Skeletal muscle tissue (tissue), 4 donors: ENCODE results near the gene CPB1. TPM values are rescaled to one million over a fixed set of nuclear protein-coding genes. Genes with fewer than 3 reads are reported as not detected.

Experiments used
- H3K27ac ChIP-seq: one replicate; pipeline ENCODE4 v1.7.0; 2013; ENCODE audit warnings: mild to moderate bottlenecking, low read depth, low read length, inconsistent platforms
- H3K27me3 ChIP-seq, 3 donors: one replicate each; pipeline ENCODE4 v1.7.0; 2013; ENCODE audit warnings: low read length in 3 of 3; ENCODE audit not compliant: control insufficient read depth in 3 of 3, insufficient read depth in 3 of 3
- H3K36me3 ChIP-seq, 3 donors: one replicate each; pipeline ENCODE4 v1.7.0; 2013; ENCODE audit warnings: low read length in 3 of 3; ENCODE audit not compliant: control insufficient read depth in 3 of 3, insufficient read depth in 3 of 3
- H3K4me1 ChIP-seq, 3 donors: one replicate each; pipeline ENCODE4 v1.7.0; 2013; ENCODE audit warnings: low read length in 3 of 3, mild to moderate bottlenecking in 3 of 3; ENCODE audit not compliant: control insufficient read depth in 3 of 3, insufficient read depth in 3 of 3
- H3K4me3 ChIP-seq, 3 donors: one replicate each; pipeline ENCODE4 v1.7.0; 2013; ENCODE audit warnings: low read length in 3 of 3
- H3K9ac ChIP-seq, 3 donors: one replicate each; pipeline ENCODE4 v1.7.0; 2013; ENCODE audit warnings: low read length in 3 of 3, mild to moderate bottlenecking in 3 of 3, moderate library complexity in 2 of 3, low read depth in 1 of 3
- H3K9me3 ChIP-seq, 3 donors: one replicate each; pipeline ENCODE4 v1.7.0; 2013; ENCODE audit warnings: low read length in 3 of 3; ENCODE audit not compliant: control insufficient read depth in 3 of 3
- total RNA-seq: library from RNA; depleted of rRNA; stranded (reverse); fragments of >200 nt; gene quantifications from one replicate; pipeline ENCODE4 v1.2.3, GENCODE V29; 2014
- donor health status: Osteomylitis.

The CPB1 gene
- total RNA-seq, 1 donor from 2014 or later = 2.1 TPM

GRCh38 chr3:148828136-148828690, 602 bp downstream of the CPB1 start:
- no peak overlapping the region for H3K27ac ChIP-seq
- no peaks in the 10 kb centered on the region for H3K9me3 ChIP-seq
- H3K27me3 ChIP-seq = no peaks in the 10 kb centered on the region
- no peaks in the 10 kb centered on the region for H3K4me1 ChIP-seq
- no peaks in the 10 kb centered on the region for H3K36me3 ChIP-seq
- H3K4me3 ChIP-seq = no peak overlapping the region
- H3K9ac ChIP-seq = no peak overlapping the region

- Histone ChIP-seq H3K4me3 (no peak overlapping the region), H3K9me3 (no peaks in the 10 kb centered on the region), H3K27ac (no peak overlapping the region), H3K4me1 (no peaks in the 10 kb centered on the region), H3K36me3 (no peaks in the 10 kb centered on the region), H3K27me3 (no peaks in the 10 kb centered on the region), H3K9ac (no peak overlapping the region)
These were observed 2.3 kb downstream of the CPB1 start for GRCh38 chr3:148829926-148830325.

GRCh38 chr3:148833223-148833622, 5.6 kb downstream of the CPB1 start:
- Histone ChIP-seq H3K4me3 (no peak overlapping the region), H3K27ac (no peak overlapping the region), H3K9me3 (no peaks in the 10 kb centered on the region), H3K36me3 (no peaks in the 10 kb centered on the region), H3K4me1 (no peaks in the 10 kb centered on the region), H3K27me3 (no peaks in the 10 kb centered on the region), H3K9ac (no peak overlapping the region)

DNA sequence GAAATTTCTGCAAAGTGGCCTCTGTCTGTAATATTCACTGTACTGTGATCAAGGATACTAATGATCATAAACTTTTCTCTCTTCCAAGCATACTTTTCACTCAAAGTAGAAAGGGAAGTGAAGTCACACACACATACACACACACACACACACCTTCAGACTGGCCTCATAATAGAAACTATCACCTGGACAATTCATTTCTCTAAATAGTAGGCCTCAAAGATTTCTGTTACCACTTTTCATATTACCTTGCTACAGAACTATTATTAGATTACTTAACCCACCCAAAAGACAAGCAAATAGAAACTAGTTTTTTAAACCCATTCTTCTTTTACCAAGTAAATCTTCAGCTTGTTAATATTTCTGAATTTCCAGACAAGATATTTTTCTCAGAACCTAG, 12.2 kb downstream of the CPB1 start:
- Histone ChIP-seq H3K4me3 (no peak overlapping the region), H3K9ac (no peak overlapping the region), H3K9me3 (no peaks in the 10 kb centered on the region), H3K27ac (no peak overlapping the region), H3K36me3 (no peaks in the 10 kb centered on the region), H3K27me3 (no peaks in the 10 kb centered on the region), H3K4me1 (no peaks in the 10 kb centered on the region)

GRCh38 chr3:148840451-148840850, 12.8 kb downstream of the CPB1 start:
- H3K4me1 ChIP-seq = no peaks in the 10 kb centered on the region
- no peak overlapping the region for H3K4me3 ChIP-seq
- no peaks in the 10 kb centered on the region for H3K27me3 ChIP-seq
- no peak overlapping the region for H3K27ac ChIP-seq
- H3K9me3 ChIP-seq = no peaks in the 10 kb centered on the region
- no peak overlapping the region for H3K9ac ChIP-seq
- no peaks in the 10 kb centered on the region for H3K36me3 ChIP-seq

DNA sequence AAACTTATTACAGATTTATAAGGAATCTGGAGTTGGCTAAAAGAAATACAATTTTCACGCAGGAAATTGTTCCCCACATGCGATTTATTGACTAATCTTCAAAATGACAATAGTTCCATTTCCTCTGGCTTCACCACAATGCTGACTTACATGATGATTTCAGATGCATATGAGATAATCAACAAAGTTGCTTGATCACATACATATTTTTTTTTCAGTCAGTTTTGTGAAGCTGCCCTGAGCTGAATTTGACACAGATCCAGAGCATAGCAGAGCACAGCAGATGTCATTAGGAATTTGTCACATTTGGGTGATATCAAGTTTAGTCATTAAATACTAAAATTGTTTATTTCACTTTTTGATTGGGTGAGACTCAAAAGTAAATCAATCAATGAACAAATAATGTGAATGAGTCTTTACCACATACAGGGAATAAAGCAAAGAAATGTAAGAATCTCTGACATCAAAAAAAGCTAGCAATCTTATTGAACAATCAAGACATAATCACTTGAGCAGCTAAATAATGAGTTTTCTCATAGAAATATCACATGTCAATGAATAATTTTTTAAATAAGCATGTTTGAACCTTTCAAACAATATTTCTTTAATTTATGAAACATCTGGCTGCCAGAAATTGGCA, 18.3 kb downstream of the CPB1 start:
- H3K9ac ChIP-seq = no peak overlapping the region
- no peaks in the 10 kb centered on the region for H3K27me3 ChIP-seq
- no peaks in the 10 kb centered on the region for H3K9me3 ChIP-seq
- H3K27ac ChIP-seq = no peak overlapping the region
- H3K36me3 ChIP-seq = no peaks in the 10 kb centered on the region
- H3K4me3 ChIP-seq = no peak overlapping the region
- no peaks in the 10 kb centered on the region for H3K4me1 ChIP-seq

DNA sequence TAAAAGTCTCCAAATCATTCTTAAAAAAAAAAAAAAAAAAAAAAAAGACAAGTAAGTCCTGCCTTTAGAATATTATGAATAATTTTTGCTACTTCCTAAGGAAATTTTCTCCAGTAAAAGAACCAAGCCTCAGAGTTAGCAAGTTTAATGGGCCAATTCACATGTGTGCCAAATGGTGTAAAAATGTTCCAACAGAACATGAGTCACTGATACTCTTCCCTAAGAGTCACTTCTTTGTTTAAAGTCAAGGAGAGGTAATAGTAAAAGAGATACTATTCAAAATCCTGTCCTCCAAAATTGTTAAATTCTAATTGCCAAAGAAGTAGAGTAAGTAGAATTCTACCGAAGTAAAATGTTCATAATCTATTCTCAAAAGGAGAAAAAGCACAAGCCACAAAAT, 19.7 kb downstream of the CPB1 start:
- Histone ChIP-seq H3K4me3 (no peak overlapping the region), H3K27me3 (no peaks in the 10 kb centered on the region), H3K9me3 (no peaks in the 10 kb centered on the region), H3K36me3 (no peaks in the 10 kb centered on the region), H3K9ac (no peak overlapping the region), H3K27ac (no peak overlapping the region), H3K4me1 (no peaks in the 10 kb centered on the region)

DNA sequence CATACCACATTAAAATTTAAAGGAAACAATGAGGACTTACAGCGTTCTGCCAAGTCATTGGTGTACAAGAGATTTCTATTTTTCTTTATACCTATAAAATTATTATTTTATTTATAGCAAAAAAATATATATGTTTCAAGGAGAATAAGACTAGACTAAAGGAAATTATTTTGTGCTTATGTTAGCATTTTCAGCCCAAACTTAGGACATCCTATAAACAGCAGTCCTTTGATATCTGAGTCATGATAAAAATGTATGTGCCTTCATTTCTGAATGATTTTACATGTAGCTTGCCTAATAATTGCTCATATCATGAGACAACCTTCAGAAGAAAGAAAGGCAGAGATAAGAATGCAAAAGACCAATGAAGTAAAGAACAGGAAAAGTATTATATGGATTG, 20.8 kb downstream of the CPB1 start:
- H3K36me3 ChIP-seq = no peaks in the 10 kb centered on the region

GRCh38 chr3:148852271-148852992, 24.8 kb downstream of the CPB1 start:
- H3K4me3 ChIP-seq = no peak overlapping the region
- H3K36me3 ChIP-seq = no peaks in the 10 kb centered on the region
- no peak overlapping the region for H3K9ac ChIP-seq
- H3K27me3 ChIP-seq = no peaks in the 10 kb centered on the region
- H3K27ac ChIP-seq = no peak overlapping the region
- H3K4me1 ChIP-seq = no peaks in the 10 kb centered on the region
- no peaks in the 10 kb centered on the region for H3K9me3 ChIP-seq

More for the DNA sequence above, 20.8 kb downstream of the CPB1 start:
- Histone ChIP-seq H3K27me3 (no peaks in the 10 kb centered on the region), H3K4me3 (no peak overlapping the region), H3K9ac (no peak overlapping the region), H3K4me1 (no peaks in the 10 kb centered on the region), H3K27ac (no peak overlapping the region), H3K9me3 (no peaks in the 10 kb centered on the region)

DNA sequence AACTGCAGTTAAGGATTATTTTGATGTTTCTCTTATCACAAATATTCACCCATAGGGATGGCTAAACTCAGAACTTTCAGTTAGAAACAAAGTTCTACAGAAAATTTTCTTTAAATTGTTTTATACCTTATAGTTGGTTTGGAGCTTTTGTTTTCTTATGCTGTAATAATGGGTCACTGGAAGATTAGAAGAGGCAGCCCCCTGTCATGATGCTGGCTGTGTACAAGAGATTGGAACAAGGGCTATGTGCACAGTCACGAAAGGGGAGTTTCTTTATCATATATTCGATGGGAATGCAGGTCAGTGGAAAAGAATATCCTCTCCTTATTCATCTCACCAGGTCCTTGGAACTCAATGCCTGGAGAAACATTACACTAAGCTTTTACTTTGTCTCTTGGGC, 25.5 kb downstream of the CPB1 start:
- Histone ChIP-seq H3K27ac (no peak overlapping the region), H3K36me3 (no peaks in the 10 kb centered on the region), H3K27me3 (no peaks in the 10 kb centered on the region), H3K9me3 (no peaks in the 10 kb centered on the region), H3K4me3 (no peak overlapping the region), H3K4me1 (no peaks in the 10 kb centered on the region), H3K9ac (no peak overlapping the region)
